Right renal cortex interstitium (tissue), 3 donors: Measurements from ENCODE around the gene NHSL2. TPM values are rescaled to one million over a fixed set of nuclear protein-coding genes. Genes with fewer than 3 reads are reported as not detected.
A peak's percentile ranks its signal among the peaks of the same experiment; 100 is the strongest.

Experiments
- DNase-seq, 3 donors: peaks; one replicate each; pipeline ENCODE4 v3.0.0-alpha.2; 2013; ENCODE audit warnings: low read depth in 3 of 3, low spot score in 2 of 3
- polyA plus RNA-seq, 3 donors: library from polyadenylated mRNA; unstranded; fragments of 120-200 nt; gene quantifications; one replicate each; pipeline ENCODE4 v1.2.1, GENCODE V29; 2013; ENCODE audit not compliant: insufficient read length in 3 of 3

The NHSL2 gene
- polyA plus RNA-seq, 3 donors = 8.5 to 8.6 (median 8.6) TPM

DNA sequence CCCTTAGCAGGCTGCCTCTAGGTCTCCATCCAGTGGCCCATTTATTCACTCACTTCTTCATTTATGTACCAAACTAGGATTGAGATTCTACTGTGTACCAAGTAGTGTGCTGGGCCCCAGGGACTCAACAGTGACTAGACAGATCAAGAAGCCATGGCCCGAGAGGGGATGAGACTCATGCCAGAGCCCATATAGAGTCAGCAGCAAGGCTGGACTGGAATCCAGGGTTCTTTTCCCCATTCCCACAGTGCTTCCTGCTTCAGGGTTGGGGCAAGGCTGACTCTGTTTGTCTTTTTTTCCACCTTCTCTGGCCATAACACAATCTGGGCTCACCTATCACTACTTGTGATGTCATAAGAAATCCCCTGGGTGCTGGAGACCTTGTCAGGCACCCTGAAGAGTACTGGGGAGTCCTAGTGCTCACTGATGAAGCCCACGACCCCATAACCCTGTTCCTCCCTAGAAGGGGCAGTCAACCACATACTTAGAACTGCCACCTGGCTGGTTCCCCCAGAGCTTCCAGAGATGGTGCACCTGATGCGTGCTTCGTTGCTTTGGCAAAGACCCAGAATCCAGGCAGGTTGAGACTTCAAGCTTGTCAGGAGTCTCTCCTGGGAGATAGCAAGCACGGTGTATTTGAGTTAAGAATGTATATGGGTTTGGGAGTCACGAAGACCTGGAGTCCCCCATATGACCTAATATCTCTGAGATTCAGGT, 214.8 kb downstream of the NHSL2 start:
- no peak for DNase-seq

DNA sequence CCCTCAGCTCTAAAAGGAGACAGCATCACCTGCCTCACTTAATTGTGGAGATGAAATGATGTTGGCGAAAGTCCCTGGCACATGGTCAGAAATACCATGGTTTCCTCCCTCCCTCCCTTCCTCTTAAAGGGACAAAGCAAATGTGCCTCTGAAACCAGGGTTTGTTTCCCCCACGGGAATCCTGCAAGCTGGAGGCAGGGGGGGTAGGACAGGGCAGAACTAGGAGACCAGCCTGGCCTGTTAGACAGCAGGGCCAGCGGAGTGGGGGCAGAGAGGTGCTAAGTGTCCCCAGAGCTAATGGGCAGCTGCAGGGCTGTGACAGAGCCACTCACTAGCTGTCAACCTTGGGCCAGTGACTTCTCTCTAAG, 215.4 kb downstream of the NHSL2 start:
- DNase-seq = no peak

GRCh38 chrX:72126539-72127140, 216.0 kb downstream of the NHSL2 start:
- DNase-seq = peak in 2 of 3 donors; percentile 66 to 67

DNA sequence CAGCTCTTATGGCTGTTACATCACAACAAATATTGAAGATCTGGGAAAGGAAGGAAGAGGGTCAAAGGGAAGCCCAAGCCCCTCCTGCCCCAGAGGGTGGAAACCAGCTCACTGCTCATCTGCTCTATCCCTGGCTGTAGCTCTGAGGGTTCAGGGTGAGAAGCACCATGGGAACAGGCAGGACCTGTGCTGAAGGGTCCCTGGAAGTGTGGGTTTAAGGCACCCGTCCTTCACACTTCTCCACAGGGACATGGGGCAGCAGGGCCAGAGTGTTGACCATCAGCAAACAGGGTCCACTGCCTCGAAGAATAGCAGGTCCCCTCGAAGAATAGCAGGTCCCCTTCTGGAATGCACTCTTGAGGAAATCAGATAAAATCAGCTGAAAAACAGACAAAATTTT, 216.7 kb downstream of the NHSL2 start:
- no peak for DNase-seq

GRCh38 chrX:72128183-72128834, 217.7 kb downstream of the NHSL2 start:
- no peak for DNase-seq

- no peak for DNase-seq
Measured at GRCh38 chrX:72128881-72129280, 218.2 kb downstream of the NHSL2 start.

GRCh38 chrX:72129661-72130060, 219.0 kb downstream of the NHSL2 start:
- no peak for DNase-seq

DNA sequence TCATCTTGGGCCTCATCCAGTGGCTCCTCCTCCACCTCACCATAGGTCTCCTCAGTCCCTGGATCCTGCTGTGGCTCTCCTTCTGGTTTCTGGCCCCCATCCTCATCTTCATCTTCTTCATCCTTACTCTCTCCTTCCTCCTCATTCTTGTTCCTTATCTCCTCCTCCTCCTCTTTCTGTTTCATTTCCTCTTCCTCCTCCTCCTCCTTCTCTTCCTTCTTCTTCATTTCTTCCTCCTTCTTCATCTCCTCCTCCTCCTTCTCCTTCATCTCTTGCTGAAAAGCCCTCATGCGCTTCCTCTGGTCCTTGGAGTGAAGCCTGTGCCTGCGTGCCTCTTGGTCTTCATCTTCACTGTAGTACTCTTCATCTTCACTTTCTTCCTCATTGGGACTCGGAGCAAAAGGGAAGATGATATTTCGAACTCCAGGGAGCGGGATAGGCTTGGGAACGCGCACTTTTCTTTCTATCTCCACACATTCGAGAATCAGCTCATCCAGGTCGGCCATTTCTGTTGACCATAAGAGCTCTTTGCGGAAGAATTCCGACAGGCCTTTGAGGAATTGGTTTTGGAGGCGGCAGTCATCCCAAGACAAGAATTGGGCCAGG, 219.6 kb downstream of the NHSL2 start:
- DNase-seq = no peak

GRCh38 chrX:72130762-72131250, 220.2 kb downstream of the NHSL2 start:
- DNase-seq = no peak

GRCh38 chrX:72131317-72132294, 221.0 kb downstream of the NHSL2 start, which contains the start of gene RTL5:
TSS of gene RTL5 (minus strand) at chrX:72131915.
- peak in 2 of 3 donors; percentile 61 to 78 for DNase-seq

DNA sequence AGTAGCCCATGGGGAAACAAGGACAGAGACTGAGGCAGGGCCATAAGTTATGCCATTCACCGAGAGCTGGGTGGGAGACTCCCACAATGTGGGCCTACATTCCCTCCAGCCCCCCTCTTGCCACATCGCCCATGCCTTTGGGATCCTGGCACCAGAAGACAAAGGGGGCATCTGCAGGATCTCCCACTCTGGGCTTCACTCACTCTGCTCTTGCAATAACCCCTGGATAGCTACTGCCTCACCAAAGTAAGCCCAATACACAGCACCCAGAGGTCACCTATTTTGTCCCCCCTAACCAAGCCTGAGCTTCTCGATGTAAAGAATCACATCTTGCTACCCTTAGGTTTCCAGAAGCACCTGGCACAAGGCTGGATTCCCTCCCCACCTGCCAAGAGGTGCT, 221.8 kb downstream of the NHSL2 start:
- no peak for DNase-seq

DNA sequence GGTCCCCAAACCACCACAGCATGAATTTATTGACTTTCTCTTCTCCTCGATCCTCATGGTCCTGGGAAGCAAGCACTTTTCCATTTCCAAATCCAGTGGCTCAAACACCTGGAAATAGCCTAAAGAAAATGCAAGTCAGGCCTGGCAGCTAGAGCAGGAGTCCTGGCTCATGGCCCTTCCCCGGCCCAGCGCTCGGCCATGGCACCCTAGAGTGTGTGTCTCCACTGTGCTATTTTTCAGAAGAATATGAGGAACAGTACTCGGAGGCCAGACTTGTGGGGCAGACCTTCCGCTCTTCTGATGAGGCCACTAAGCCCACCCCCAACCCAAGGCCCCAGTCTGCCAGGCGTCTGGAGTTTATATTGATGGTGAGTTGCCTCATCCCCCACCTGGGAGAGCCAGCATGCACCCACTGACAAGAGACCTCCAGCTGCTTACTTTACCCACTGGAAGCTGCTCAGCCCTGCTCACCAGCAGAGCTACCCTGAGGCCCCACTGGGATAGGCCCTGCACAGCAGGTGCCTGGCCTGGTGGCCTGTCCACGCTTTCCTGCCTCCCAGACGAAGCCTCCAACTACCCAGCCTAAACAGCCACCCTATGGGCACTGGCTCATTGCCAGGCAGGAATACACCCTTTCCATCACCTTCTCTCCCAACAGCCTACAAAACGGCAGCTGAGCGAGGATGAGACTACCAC, 223.4 kb downstream of the NHSL2 start:
- DNase-seq = no peak

GRCh38 chrX:72137846-72138495, 227.3 kb downstream of the NHSL2 start:
- no peak for DNase-seq

- DNase-seq = no peak
Measured at GRCh38 chrX:72139538-72139937, 228.9 kb downstream of the NHSL2 start.

DNA sequence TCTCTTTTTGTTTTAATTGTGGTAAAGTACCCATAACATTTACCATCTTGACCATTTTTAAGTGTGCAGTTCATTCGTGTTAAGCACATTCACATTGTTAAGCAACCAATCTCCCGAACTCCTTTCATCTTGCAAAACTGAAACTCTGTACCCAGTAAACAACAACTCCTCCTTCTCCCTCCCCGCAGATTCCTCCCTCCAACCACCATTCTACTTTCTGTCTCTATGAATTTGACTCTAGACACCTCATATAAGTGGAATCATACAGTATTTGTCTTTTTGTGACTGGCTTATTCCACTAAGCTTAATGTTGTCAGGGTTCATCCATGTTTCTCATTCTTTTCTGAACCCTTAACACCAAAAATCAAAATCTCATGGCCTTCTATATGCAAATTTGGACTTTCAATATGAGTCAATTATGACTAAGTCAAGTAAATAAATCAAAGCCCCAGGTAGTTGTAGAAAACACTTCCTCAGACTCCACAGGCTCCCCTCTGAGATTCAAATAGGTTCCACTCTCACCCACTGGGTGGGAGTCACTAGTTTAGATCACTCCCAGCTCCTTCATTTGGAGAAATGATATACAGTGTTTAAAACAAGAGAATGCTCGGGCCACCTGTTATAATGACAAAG, 230.8 kb downstream of the NHSL2 start:
- no peak for DNase-seq

DNA sequence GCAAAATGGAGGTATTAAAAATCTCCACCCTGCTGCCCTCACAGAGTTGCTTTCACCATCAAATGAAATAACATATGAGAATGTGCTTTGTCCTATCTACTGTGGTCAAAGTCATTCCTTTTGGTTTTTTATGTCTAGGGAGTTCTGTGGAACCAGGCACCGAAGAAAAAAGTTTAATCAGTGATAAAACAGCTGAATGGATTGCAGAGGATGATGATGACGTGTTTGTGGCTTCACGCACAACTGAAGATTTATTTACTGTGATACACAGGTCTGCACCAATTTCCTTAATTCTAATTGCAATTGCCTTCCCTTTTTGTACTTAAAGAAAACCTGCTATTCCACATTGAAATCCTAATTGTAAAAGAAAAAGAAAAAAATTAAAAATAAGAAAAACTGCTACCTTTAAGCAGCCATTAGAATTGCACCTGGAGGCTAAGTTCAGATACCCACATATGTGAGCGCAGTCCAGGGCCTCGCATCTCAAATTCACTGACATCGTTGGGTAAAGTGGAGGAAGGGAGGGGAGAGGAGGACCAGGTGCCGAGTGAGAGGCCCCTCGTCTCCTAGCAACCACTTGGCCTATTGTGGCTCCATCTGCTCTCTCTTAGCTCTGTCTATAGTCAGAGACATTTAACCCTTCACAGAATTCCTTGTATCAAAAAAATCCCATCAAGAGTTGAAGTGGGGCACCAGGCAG, 231.6 kb downstream of the NHSL2 start:
- DNase-seq = no peak

- DNase-seq = no peak
Measured at GRCh38 chrX:72142794-72143608, 232.4 kb downstream of the NHSL2 start.
